SK-N-SH (cell line): ENCODE measurements around the gene IGSF3. TPM values are rescaled to one million over a fixed set of nuclear protein-coding genes. Genes with fewer than 3 reads are reported as not detected.
A peak's percentile ranks its signal among the peaks of the same experiment; 100 is the strongest.

Experiments
- CTCF ChIA-PET: fragments of 300-600, 350-600 bp; formaldehyde crosslinking; extraction: SDS; loops from one replicate; lab custom pipeline; 2021; lab: Yijun Ruan, JAX
- POLR2A ChIA-PET: fragments of 350-600 bp; sonication (Branson Sonifier 250); formaldehyde crosslinking; extraction: SDS; loops from one replicate; lab custom pipeline; 2020; ENCODE audit warnings: antibody characterized with exemption, inconsistent platforms; lab: Yijun Ruan, JAX
- DNase-seq: peaks from one replicate; pipeline ENCODE4 v3.0.0; 2012
- H2AFZ ChIP-seq: fragments of 200-600 bp; sonication (generic); 2 replicates; pipeline ENCODE4 v1.8.1; 2016; ENCODE audit warnings: antibody characterized with exemption, mild to moderate bottlenecking, low read depth
- H3F3A ChIP-seq: fragments of 200-600 bp; sonication (generic); replicated peaks from 2 replicates; pipeline ENCODE3; 2016; ENCODE audit warnings: antibody characterized with exemption, mild to moderate bottlenecking; ENCODE audit not compliant: insufficient read depth
- H3K27ac ChIP-seq, 2 experiments: fragments of 200-500 bp in 1 of 2; fragments of 200-600 bp in 1 of 2; sonication (Bioruptor generic) in 1 of 2; sonication (generic), shearing (Covaris generic) in 1 of 2; 2 replicates each; pipeline versions ENCODE4 v1.5.1 to v1.6.1; 2014 to 2016; ENCODE audit warnings: low read depth in 2 of 2, inconsistent platforms in 1 of 2, low read length in 1 of 2, mild to moderate bottlenecking in 1 of 2, mixed read lengths in 1 of 2
- H3K27me3 ChIP-seq: fragments of 200-600 bp; sonication (generic), shearing (Covaris generic); 2 replicates; pipeline ENCODE4 v1.6.1; 2016; ENCODE audit warnings: mixed run types; ENCODE audit not compliant: insufficient read depth
- H3K36me3 ChIP-seq, 2 experiments: fragments of 200-500 bp in 1 of 2; fragments of 200-600 bp in 1 of 2; sonication (Bioruptor generic) in 1 of 2; sonication (generic) in 1 of 2; replicated peaks in 1 of 2; 2 replicates each; pipeline versions ENCODE3 to v1.5.1; 2014 to 2016; ENCODE audit warnings: low read length in 1 of 2, mild to moderate bottlenecking in 1 of 2; ENCODE audit not compliant: insufficient read depth in 2 of 2, control insufficient read depth in 1 of 2
- H3K4me1 ChIP-seq, 2 experiments: fragments of 200-500 bp in 1 of 2; fragments of 200-600 bp in 1 of 2; sonication (Bioruptor generic) in 1 of 2; sonication (generic), shearing (Covaris generic) in 1 of 2; 2 replicates each; pipeline versions ENCODE4 v1.5.1 to v1.6.1; 2014 to 2016; ENCODE audit warnings: low read depth in 1 of 2, low read length in 1 of 2, mixed run types in 1 of 2; ENCODE audit not compliant: insufficient read depth in 2 of 2, control insufficient read depth in 1 of 2
- H3K4me2 ChIP-seq: fragments of 200-600 bp; sonication (generic), shearing (Covaris generic); 2 replicates; pipeline ENCODE4 v1.6.1; 2017; ENCODE audit warnings: mixed run types
- H3K4me3 ChIP-seq, 2 experiments: fragments of 200-500 bp in 1 of 2; fragments of 200-600 bp in 1 of 2; sonication (Bioruptor generic) in 1 of 2; sonication (generic), shearing (Covaris generic) in 1 of 2; 2 replicates each; pipeline versions ENCODE4 v1.5.1 to v1.8.1; 2014 to 2016; ENCODE audit warnings: low read depth in 2 of 2, inconsistent platforms in 1 of 2, low read length in 1 of 2, mild to moderate bottlenecking in 1 of 2, mixed read lengths in 1 of 2, moderate library complexity in 1 of 2
- H3K79me2 ChIP-seq: fragments of 200-600 bp; sonication (generic); 2 replicates; pipeline ENCODE4 v1.8.1; 2017; ENCODE audit warnings: mild to moderate bottlenecking; ENCODE audit not compliant: insufficient read depth
- H3K9ac ChIP-seq: fragments of 200-600 bp; sonication (generic); 2 replicates; pipeline ENCODE4 v1.6.1; 2017; ENCODE audit warnings: mixed run types
- H3K9me2 ChIP-seq: fragments of 200-600 bp; sonication (generic); 2 replicates; pipeline ENCODE4 v1.6.1; 2017; ENCODE audit warnings: mixed run types
- H3K9me3 ChIP-seq: fragments of 200-600 bp; sonication (generic); 2 replicates; pipeline ENCODE4 v1.6.1; 2017; ENCODE audit warnings: mixed run types, mild to moderate bottlenecking, moderate library complexity
- H4K20me1 ChIP-seq: fragments of 200-600 bp; sonication (generic); 2 replicates; pipeline ENCODE4 v1.6.1; 2017; ENCODE audit warnings: mild to moderate bottlenecking, mixed run types; ENCODE audit not compliant: insufficient read depth
- FOSL2 ChIP-seq: IDR thresholded peaks from 2 replicates; pipeline ENCODE4 v1.4.0; 2012; ENCODE audit warnings: low read depth, mild to moderate bottlenecking, moderate library complexity, borderline replicate concordance
- FOXJ3 ChIP-seq: sonication (generic); formaldehyde crosslinking; IDR thresholded peaks from 2 replicates; pipeline ENCODE4 v1.5.1; 2020; ENCODE audit warnings: mild to moderate bottlenecking, missing genetic modification reagents
- FOXM1 ChIP-seq: IDR thresholded peaks from 2 replicates; pipeline ENCODE4 v1.4.0; 2012; ENCODE audit warnings: low read depth, mild to moderate bottlenecking
- GABPA ChIP-seq: IDR thresholded peaks from 2 replicates; pipeline ENCODE4 v1.4.0; 2012; ENCODE audit warnings: low read depth, mild to moderate bottlenecking
- GATA2 ChIP-seq: sonication (generic); formaldehyde crosslinking; IDR thresholded peaks from 2 replicates; pipeline ENCODE4 v1.5.0; 2020; ENCODE audit warnings: mild to moderate bottlenecking, missing genetic modification reagents
- RAD21 ChIP-seq: IDR thresholded peaks from 2 replicates; pipeline ENCODE4 v1.6.1; 2012; ENCODE audit warnings: mild to moderate bottlenecking, low read length
- RCOR1 ChIP-seq: fragments of 150-350 bp; IDR thresholded peaks from 2 replicates; pipeline ENCODE4 v1.6.1; 2017; ENCODE audit warnings: antibody characterized with exemption, low read length
- SIN3A ChIP-seq: IDR thresholded peaks from 2 replicates; pipeline ENCODE4 v1.6.1; 2012; ENCODE audit warnings: low read depth, mild to moderate bottlenecking, low read length, moderate library complexity, borderline replicate concordance
- TAF1 ChIP-seq: IDR thresholded peaks from 2 replicates; pipeline ENCODE4 v1.6.1; 2012; ENCODE audit warnings: low read depth, mild to moderate bottlenecking, low read length, moderate library complexity, borderline replicate concordance
- TCF12 ChIP-seq: IDR thresholded peaks from 2 replicates; pipeline ENCODE4 v1.4.0; 2012
- WGBS: methylation state at CpG from one replicate; pipeline ENCODE4 v1.1.6; 2017; ENCODE audit warnings: low lambda C conversion rate; 5-methylcytosine and 5-hydroxymethylcytosine counted together
- polyA plus RNA-seq, 3 experiments: library from polyadenylated mRNA; depleted of rRNA; stranded (reverse); fragments of >200 nt; gene quantifications; 2 replicates each; pipeline ENCODE4 v1.2.3, GENCODE V29; 2012
- TF ChIP-seq, protein P1 (sequence below): IDR thresholded peaks from 2 replicates; pipeline ENCODE4 v1.6.1; 2012; ENCODE audit warnings: mild to moderate bottlenecking, low read depth, low read length, moderate library complexity
- TF ChIP-seq, protein P2 (sequence below): IDR thresholded peaks from 2 replicates; pipeline ENCODE4 v1.4.0; 2012; ENCODE audit warnings: low read depth

The IGSF3 gene
- polyA plus RNA-seq, 1 of the 3 experiments (the other 2 are of a cell fraction) = 3.0 TPM

DNA sequence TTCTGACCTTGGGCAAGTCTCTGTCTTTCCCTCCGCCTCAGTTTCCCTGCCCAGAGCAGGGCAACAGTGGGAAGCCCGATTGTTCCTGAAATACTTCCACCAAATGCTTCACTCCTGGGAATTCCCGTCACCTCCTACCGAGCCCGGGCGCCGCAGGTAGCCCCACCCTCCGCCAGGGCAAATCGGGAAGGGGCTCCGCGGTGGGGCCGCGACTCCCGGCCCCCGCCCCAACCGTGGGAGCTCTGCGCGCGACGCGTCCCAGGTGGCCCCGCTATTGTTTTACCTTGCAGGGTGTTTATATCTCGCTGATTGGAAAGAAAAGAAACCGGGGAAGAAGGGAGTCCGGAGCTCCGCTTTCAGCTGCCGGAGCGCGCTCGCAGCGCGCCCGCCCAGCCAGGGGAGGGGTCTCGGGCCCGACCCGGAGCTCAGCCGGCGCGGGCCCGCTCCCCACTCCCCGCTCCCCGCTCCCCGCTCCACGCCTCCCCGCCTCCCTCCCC lies 407 bp downstream of the IGSF3 start (continued):
- TF ChIP-seq, protein P1, sequence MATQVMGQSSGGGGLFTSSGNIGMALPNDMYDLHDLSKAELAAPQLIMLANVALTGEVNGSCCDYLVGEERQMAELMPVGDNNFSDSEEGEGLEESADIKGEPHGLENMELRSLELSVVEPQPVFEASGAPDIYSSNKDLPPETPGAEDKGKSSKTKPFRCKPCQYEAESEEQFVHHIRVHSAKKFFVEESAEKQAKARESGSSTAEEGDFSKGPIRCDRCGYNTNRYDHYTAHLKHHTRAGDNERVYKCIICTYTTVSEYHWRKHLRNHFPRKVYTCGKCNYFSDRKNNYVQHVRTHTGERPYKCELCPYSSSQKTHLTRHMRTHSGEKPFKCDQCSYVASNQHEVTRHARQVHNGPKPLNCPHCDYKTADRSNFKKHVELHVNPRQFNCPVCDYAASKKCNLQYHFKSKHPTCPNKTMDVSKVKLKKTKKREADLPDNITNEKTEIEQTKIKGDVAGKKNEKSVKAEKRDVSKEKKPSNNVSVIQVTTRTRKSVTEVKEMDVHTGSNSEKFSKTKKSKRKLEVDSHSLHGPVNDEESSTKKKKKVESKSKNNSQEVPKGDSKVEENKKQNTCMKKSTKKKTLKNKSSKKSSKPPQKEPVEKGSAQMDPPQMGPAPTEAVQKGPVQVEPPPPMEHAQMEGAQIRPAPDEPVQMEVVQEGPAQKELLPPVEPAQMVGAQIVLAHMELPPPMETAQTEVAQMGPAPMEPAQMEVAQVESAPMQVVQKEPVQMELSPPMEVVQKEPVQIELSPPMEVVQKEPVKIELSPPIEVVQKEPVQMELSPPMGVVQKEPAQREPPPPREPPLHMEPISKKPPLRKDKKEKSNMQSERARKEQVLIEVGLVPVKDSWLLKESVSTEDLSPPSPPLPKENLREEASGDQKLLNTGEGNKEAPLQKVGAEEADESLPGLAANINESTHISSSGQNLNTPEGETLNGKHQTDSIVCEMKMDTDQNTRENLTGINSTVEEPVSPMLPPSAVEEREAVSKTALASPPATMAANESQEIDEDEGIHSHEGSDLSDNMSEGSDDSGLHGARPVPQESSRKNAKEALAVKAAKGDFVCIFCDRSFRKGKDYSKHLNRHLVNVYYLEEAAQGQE = no peak

DNA sequence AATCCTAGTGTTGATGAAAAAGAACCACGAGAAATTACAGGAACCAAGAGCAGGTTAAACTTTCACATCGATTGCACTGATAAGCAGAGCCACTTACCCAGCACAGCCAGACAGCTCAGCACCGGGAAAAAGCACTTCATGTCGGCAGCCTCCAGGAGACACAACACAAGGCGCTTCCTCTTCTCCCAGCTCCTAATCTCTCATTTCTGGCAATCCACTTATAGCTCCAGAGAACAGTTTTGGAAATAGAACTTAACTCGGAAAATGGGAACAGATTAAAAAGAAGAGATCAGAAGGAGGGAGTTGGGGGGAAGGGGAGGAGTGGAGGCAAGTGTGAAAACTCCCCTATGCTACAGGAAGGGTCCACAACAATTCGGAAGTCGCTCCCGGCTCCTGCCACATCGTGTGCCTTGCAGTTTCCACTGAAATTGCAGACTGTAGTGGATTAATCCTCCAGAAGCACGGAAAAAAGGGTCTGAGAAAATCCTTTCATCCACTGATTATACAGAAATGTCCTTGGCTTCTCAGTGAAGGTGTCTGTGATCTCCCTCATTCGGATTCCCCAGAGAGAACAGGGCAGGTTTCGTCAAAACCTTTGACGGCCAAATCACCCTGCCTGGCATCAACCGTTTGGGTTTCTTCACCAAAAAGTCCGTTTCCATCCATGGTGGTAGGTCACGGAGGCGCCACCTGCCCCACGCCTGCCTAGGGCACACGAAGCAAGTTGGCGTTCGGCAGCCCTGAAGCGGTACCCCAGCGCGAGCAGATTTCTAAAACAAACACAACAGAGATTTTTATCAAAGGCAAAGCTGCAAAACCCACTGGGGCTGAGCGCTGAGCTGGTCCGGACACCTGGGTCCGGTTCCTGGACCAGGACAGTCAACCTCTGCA lies 1.1 kb downstream of the IGSF3 start:
- Histone ChIP-seq H4K20me1 (no peaks in the 10 kb centered on the region), H3F3A (no peaks in the 10 kb centered on the region), H3K79me2 (no peaks in the 10 kb centered on the region), H3K4me2 (peak overlapping the region; percentile 93), H3K9me2 (no peaks in the 10 kb centered on the region), H3K4me1 (peaks cover 0 to 40% of the 10 kb centered on the region in 2 experiments; a peak in 2 of 4 replicates), H2AFZ (peak overlapping the region; percentile 97; the same call in 1 of the 2 replicates), H3K9me3 (no peaks in the 10 kb centered on the region), H3K27ac (peak overlapping the region in 1 of 2 experiments; percentile 82; a peak in 2 of 4 replicates), H3K9ac (0 out of 2 replicates have a peak overlapping the region, but pooled peaks have one; percentile 40), H3K27me3 (peaks cover 17% of the 10 kb centered on the region), H3K4me3 (peak overlapping the region; percentile 66 to 73), H3K36me3 (no peaks in the 10 kb centered on the region)
- 43% methylated on average over 15 of the region's 28 CpGs for WGBS
- POLR2A ChIA-PET = interaction anchor here (0.6 to 1.1 kb wide), 2 partner anchors 25 to 92 kb away, joined by 3 read pairs; no protein-coding TSS in a partner anchor
- CTCF ChIA-PET = interaction anchor here (0.7 to 3.1 kb wide), 5 partner anchors 58 to 401 kb away, joined by 3 to 15 read pairs (median 3); no protein-coding TSS in a partner anchor
- TF ChIP-seq GABPA = no peak
- peak; percentile 17; the same call in 1 of the 2 replicates for TF ChIP-seq RAD21
- peak; percentile 75 for TF ChIP-seq GATA2
- peak; percentile 48 for DNase-seq

DNA sequence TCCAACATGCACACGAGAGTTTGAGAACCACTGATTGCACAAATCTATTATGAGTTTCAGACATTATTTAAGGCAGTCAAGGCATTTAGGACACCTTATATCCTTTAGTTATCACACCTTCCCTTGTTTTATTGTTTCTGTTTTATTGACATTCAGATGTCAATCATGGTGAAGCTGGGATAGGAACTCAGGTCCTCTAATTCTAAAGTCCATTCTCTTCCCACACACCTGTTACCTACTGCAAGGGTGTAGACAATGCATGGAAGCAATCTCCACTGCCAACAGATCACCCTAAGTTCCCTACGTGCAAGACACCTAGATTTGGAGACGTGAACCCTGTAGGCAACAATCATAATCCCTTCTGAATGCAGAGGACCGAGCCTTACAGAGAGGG lies 2.6 kb downstream of the IGSF3 start:
- WGBS = 69% methylated on average over 4 of the region's 4 CpGs
- Histone ChIP-seq H3K4me3 (peak overlapping the region in 1 of 2 experiments; percentile 73; a peak in 1 of 4 replicates), H3K9me3 (no peaks in the 10 kb centered on the region), H3K9ac (no peak overlapping the region), H3K4me1 (peaks cover 0 to 39% of the 10 kb centered on the region in 2 experiments; a peak in 2 of 4 replicates), H3K79me2 (no peaks in the 10 kb centered on the region), H2AFZ (no peak overlapping the region), H3K27me3 (peaks cover 17% of the 10 kb centered on the region), H4K20me1 (no peaks in the 10 kb centered on the region), H3K9me2 (no peaks in the 10 kb centered on the region), H3K36me3 (no peaks in the 10 kb centered on the region), H3F3A (no peaks in the 10 kb centered on the region), H3K4me2 (no peak overlapping the region), H3K27ac (no peak overlapping the region)
- DNase-seq = no peak
- CTCF ChIA-PET = interaction anchor here (1.0 to 1.6 kb wide), 2 partner anchors 8 to 60 kb away, joined by 3 read pairs; no protein-coding TSS in a partner anchor
- POLR2A ChIA-PET = no interaction called here
- TF ChIP-seq TAF1 (no peak), TCF12 (no peak), SIN3A (no peak), FOSL2 (no peak), FOXM1 (no peak), FOXJ3 (no peak), RCOR1 (no peak), RAD21 (no peak)
- TF ChIP-seq, protein P2, sequence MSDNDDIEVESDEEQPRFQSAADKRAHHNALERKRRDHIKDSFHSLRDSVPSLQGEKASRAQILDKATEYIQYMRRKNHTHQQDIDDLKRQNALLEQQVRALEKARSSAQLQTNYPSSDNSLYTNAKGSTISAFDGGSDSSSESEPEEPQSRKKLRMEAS = no peak
- TF ChIP-seq, protein P1 = no peak
